K562 (cell line): ENCODE results near the gene NMBR. TPM values are rescaled to one million over a fixed set of nuclear protein-coding genes. Genes with fewer than 3 reads are reported as not detected.
A peak's percentile ranks its signal among the peaks of the same experiment; 100 is the strongest.

Experiments
- ARHGAP35 ChIP-seq: fragments of 450-650 bp; IDR thresholded peaks from 2 replicates; pipeline ENCODE4 v1.6.1; 2018; ENCODE audit not compliant: partially characterized antibody
- CC2D1A ChIP-seq: fragments of 450-650 bp; IDR thresholded peaks from 2 replicates; pipeline ENCODE4 v1.6.1; 2017; ENCODE audit warnings: mild to moderate bottlenecking
- CHAMP1 ChIP-seq: fragments of 450-650 bp; IDR thresholded peaks from 2 replicates; pipeline ENCODE4 v1.6.1; 2016; ENCODE audit warnings: mild to moderate bottlenecking
- EP400 ChIP-seq: fragments of 450-650 bp; IDR thresholded peaks from 2 replicates; pipeline ENCODE4 v1.6.1; 2017; ENCODE audit warnings: antibody characterized with exemption, mild to moderate bottlenecking, moderate library complexity
- FOXJ2 ChIP-seq: fragments of 200-800 bp; sonication (Bioruptor generic); IDR thresholded peaks from 2 replicates; pipeline ENCODE4 v1.6.1; 2016; ENCODE audit warnings: missing genetic modification characterization, missing compliant biosample characterization
- FOXK2 ChIP-seq, 2 experiments: fragments of 450-650 bp; IDR thresholded peaks in 1 of 2; conservative IDR thresholded peaks in 1 of 2; 2 replicates each; pipeline ENCODE4 v1.6.1; 2016; ENCODE audit warnings: low read depth in 2 of 2, mild to moderate bottlenecking in 1 of 2
- HDAC8 ChIP-seq: fragments of 450-650 bp; IDR thresholded peaks from 2 replicates; pipeline ENCODE4 v1.6.1; 2016; ENCODE audit warnings: mild to moderate bottlenecking, missing genetic modification characterization, moderate library complexity, missing compliant biosample characterization
- HMGXB4 ChIP-seq: sonication (generic); formaldehyde crosslinking; IDR thresholded peaks from 2 replicates; pipeline ENCODE4 v1.8.1; 2023; ENCODE audit warnings: mild to moderate bottlenecking, missing genetic modification reagents
- MYC ChIP-seq, 2 experiments: fragments of 250-450 bp in 1 of 2; sonication (Bioruptor Pico) in 1 of 2; IDR thresholded peaks; 2 replicates each; pipeline versions ENCODE4 v1.5.1 to v1.6.1; 2012 to 2021; ENCODE audit warnings: low read depth in 2 of 2, borderline replicate concordance in 1 of 2, improper control_type of control experiment in 1 of 2, low read length in 1 of 2, mild to moderate bottlenecking in 1 of 2, moderate library complexity in 1 of 2
- PHB ChIP-seq: fragments of 250-450 bp; sonication (Bioruptor Pico); IDR thresholded peaks from 2 replicates; pipeline ENCODE4 v1.5.0; 2021
- RUNX1 ChIP-seq: sonication (generic); IDR thresholded peaks from 2 replicates; pipeline ENCODE4 v1.6.1; 2016; ENCODE audit warnings: antibody characterized with exemption, low read depth
- SETDB1 ChIP-seq: IDR thresholded peaks from one replicate; pipeline ENCODE4 v1.6.1; 2012; ENCODE audit warnings: low read length, control low read depth, inconsistent platforms
- SMARCA5 ChIP-seq: fragments of 450-650 bp; IDR thresholded peaks from 2 replicates; pipeline ENCODE4 v1.6.1; 2016
- ZKSCAN8 ChIP-seq: fragments of 200-800 bp; sonication (Bioruptor generic); IDR thresholded peaks from 2 replicates; pipeline ENCODE4 v1.6.1; 2016; ENCODE audit warnings: missing genetic modification characterization, missing compliant biosample characterization
- ZNF140 ChIP-seq: fragments of 250-450 bp; sonication (Bioruptor Pico); IDR thresholded peaks from 2 replicates; pipeline ENCODE4 v1.8.0; 2021; ENCODE audit warnings: moderate library complexity, mild to moderate bottlenecking, inconsistent platforms
- ZNF174 ChIP-seq: fragments of 250-450 bp; sonication (Bioruptor Pico); IDR thresholded peaks from 2 replicates; pipeline ENCODE4 v1.4.0; 2020; ENCODE audit warnings: mild to moderate bottlenecking
- ZNF347 ChIP-seq: fragments of 450-650 bp; formaldehyde crosslinking; IDR thresholded peaks from 2 replicates; pipeline ENCODE4 v1.4.0; 2020; ENCODE audit warnings: low read depth, mild to moderate bottlenecking, moderate library complexity
- polyA plus RNA-seq, 8 experiments: library from polyadenylated mRNA; depleted of rRNA in 4 of 8; stranded (reverse) in 5 of 8; unstranded in 3 of 8; fragments of >200 nt; fragmentation: Nextera tagmentation in 2 of 8; fragmentation: Illumina TruSeq in 1 of 8; extraction: Ambion mirVana in 2 of 8; extraction: Trizol in 1 of 8; gene quantifications; 2 replicates each; pipeline versions ENCODE4 v1.2.1 to v1.2.3, GENCODE V29; 2011 to 2014; ENCODE audit warnings: inconsistent platforms in 1 of 8, missing spikeins in 1 of 8
- total RNA-seq, 7 experiments: library from RNA; depleted of rRNA in 6 of 7; stranded (reverse); fragments of >200 nt in 6 of 7; fragmentation: Illumina TruSeq in 2 of 7; extraction: Trizol in 2 of 7; gene quantifications; 2 replicates each; pipeline versions ENCODE4 v1.2.1 to v1.2.3, GENCODE V29; 2011 to 2021; ENCODE audit warnings: low replicate concordance in 1 of 7
- TF ChIP-seq, protein P1 (sequence below), 2 experiments: fragments of 450-650 bp in 1 of 2; sonication (generic) in 1 of 2; formaldehyde crosslinking in 1 of 2; IDR thresholded peaks in 1 of 2; conservative IDR thresholded peaks in 1 of 2; 2 replicates each; pipeline versions ENCODE4 v1.6.1 to v1.8.1; 2016 to 2023; ENCODE audit warnings: mild to moderate bottlenecking in 2 of 2, moderate library complexity in 2 of 2, inconsistent platforms in 1 of 2, missing genetic modification reagents in 1 of 2

NMBR gene
- total and polyA plus RNA-seq, 9 of the 15 experiments (the other 6 are each of a cell fraction or from before 2014, with no cell fraction given): not detected

- peak; percentile 100 for TF ChIP-seq CHAMP1
- no peak for TF ChIP-seq HDAC8
- peak; percentile 82 to 90; a peak in 3 of 4 replicates for TF ChIP-seq FOXK2 (conservative IDR thresholded peaks at IDR 0.05 in 1 of 2, IDR thresholded peaks at IDR 0.05 in 1 of 2; ENCODE audit: low read depth in 2 of 2)
- no peak; the same call in 1 of the 2 replicates for TF ChIP-seq ZKSCAN8
- TF ChIP-seq HMGXB4 (CRISPR knock-in tag): no peak
- TF ChIP-seq MYC (IDR thresholded peaks at IDR 0.05; ENCODE audit: low read depth, low read length): peak; percentile 88
- TF ChIP-seq MYC (CRISPR knock-in tag; IDR thresholded peaks at IDR 0.05; ENCODE audit: borderline replicate concordance, low read depth): peak; percentile 69; the same call in 1 of the 2 replicates
- no peak for TF ChIP-seq RUNX1
- TF ChIP-seq, protein P1, sequence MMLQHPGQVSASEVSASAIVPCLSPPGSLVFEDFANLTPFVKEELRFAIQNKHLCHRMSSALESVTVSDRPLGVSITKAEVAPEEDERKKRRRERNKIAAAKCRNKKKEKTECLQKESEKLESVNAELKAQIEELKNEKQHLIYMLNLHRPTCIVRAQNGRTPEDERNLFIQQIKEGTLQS (IDR thresholded peaks at IDR 0.05): no peak; the same call in 1 of the 2 replicates
- TF ChIP-seq, protein P1 (CRISPR knock-in tag; conservative IDR thresholded peaks at IDR 0.05): no peak
- TF ChIP-seq ZNF347 (CRISPR knock-in tag): no peak
- TF ChIP-seq FOXJ2: peak; percentile 97
- TF ChIP-seq SETDB1: peak; percentile 89
- TF ChIP-seq CC2D1A: peak; percentile 98
- TF ChIP-seq ZNF174 (CRISPR knock-in tag): 0 out of 2 replicates have a peak, but pooled peaks have one; percentile 7
- no peak for TF ChIP-seq ARHGAP35
- TF ChIP-seq ZNF140 (CRISPR knock-in tag): no peak
- no peak for TF ChIP-seq SMARCA5
- no peak for TF ChIP-seq PHB (CRISPR knock-in tag)
- peak; percentile 93 for TF ChIP-seq EP400
Measured at GRCh38 chr6:142146828-142147662, at the start of gene NMBR, which contains the start of gene VTA1 (continued).
